NCI-H1048 (cell line): ENCODE results near the gene CDC7.
"Not testable (repeated sequence)": the region's sequence is repeated elsewhere in the genome, so short reads cannot be mapped to it uniquely, and the experiment has no call there.

Experiments used
- DNase-seq: peaks from one replicate; lab custom pipeline; 2025; lab: John Stamatoyannopoulos, UW

Gene CDC7

DNA sequence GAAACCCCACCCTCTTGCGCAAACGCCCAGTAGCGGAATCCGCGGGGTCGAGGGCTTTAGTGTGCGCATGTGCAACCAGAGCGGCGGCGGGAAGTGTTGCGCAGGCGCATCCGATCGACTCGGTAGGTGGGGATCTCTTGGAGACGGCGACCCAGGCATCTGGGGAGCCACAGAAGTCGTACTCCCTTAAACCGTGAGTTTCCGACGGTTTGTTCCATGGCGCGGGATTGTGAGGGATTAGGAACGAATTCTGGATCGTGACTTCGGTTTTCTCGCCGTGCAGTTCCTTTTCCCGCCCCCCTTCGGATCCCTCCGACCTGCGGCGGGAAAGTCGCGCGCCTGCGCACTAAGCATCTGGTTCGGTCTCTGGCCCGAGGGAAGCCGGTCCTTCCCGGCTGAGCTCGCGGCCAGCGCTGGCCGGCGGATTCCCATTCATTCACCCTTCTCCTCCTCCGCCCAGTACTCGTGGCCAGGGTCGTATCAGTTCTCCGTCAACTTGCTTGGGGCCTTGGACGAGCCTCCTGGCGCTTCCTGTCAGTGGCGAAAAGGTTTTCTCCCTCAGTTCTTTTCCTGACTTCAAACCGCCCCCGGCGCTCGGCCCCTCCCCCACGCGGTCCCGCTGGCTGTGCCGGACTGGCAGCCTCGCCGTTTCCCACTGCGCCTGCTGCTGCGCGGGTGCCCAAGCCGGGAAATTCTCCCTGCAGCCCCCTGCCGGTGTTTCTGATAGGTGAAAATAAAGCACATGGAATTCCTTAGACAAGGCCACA, at the start of gene CDC7:
TSS of gene CDC7 (plus strand) at position 96 of the 767 bp plus-strand sequence. CDS start 866 bp downstream, outside the sequence.
- peak; percentile 90 for DNase-seq

DNA sequence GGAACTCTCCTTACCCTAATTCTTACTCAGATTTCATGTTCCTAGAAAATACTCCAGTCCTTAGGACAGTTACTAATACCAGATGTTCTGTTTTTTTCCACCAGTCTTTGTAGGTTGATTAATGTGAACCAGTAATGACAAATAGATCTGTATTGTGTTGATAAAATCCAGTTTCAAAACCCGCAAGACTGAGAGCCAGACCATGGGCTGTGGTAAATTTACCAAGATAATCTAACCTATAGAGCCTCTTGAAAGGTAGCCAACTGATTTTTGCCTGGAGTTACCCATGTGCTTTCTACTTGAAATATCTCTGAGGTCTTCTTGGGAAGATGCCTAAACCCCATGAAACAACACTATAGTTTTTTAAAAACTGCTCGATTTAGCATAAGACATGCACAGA, 46.5 kb upstream of the CDC7 start:
- DNase-seq: no peak

DNA sequence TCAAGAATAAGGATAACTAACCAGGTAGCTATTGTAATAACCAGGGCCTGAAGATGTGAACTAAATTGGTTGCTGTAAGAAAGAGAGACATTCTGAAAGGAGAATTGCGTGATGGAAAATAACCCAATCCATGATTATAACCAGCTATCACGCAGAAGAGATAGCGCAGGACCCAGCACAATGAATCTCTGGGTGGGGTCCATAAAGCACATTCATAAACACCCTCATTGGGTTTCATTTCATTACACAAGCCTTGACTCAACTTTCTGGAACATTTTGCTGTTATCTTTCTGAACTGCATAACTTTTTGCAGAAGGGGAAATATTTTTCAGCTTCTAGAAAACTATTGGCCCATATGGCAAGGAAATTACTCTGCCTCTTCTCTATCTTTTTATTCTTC, 45.3 kb upstream of the CDC7 start:
- DNase-seq: no peak

DNA sequence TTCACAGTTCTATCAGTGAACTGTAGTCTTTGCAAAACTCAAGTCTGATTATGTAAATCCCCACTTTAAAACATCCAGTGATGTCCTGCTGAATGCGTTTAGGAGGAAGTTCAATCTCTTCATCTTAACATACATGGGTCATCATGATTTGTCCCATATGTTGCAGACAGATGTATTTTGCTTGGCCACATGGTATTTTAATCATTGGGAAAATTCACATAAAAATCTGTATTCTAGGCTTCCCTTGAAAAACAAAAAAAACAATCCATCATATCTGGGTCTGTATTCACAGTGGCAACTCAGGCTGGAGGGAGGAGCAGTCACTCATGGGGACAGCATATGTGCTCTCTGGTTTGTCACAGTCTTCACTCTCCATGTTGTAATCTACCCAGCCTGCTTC, 44.8 kb upstream of the CDC7 start:
- no peak for DNase-seq

DNA sequence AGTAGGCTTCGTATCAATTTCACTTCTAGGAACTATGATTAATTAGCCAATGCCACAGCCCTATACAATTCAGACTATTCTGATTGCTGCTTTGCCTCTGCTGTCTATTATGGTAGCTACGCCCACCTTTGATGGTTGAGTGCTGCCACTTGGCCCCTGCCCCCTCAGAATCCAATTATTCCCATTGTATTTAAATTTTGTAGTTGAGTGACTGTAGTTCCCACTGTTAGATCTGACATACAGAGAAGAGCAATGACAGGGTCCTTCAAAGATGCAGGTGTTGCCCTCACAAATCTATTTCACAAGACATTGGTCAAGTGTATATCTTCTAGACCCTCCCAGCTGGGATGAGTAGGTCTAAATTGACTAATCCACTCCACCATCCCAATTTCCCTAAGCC, 35.3 kb upstream of the CDC7 start:
- not testable (repeated sequence) for DNase-seq

DNA sequence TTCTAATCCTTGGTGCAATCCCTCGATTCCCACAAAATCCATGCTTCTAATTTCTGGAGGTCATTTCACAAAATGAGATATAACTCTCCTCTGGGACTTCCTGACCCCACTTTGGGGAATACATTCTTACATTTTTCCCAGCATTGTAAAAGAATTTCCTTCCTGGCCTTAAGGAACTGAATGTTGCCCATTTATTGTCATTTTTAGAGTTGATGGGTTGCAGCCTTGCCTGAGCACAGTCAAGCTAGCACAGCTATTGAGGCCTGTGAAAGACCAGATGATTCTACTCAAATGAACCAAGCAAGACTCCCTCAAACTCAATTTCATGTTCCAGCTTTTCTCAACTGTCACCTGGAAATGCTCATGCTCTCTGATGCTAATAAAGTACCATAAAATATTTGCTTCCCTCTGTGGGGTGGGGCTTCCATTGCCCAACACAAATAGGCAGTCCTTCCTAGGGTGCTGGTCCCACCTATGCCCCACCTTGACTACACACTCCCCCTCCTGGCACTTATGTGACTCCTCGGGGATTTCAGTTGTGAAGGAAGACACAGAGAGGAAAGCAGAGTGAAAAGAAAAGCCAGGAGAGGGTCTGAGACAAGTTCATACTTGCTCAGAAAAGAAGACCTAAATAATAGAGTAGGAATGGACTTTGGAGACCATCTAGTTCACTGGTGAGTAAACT, 24.0 kb upstream of the CDC7 start:
- DNase-seq: no peak

DNA sequence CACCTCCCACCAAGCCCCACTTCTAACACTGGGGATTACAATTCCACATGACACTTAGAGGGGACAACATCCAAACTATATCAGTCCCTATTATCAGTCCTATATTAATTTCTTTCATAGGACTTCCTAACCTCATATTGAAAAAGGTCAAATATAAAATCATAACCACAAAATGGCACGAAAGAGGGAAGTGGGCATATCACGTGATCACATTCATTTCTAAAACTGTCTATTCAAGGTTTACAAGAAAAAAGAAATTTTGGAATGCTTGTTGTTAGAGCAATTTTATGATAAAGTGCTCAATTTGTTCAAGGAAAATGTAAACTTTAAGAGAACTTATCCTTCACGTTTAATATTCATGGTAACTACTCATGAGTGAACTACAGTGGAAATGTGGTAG, 13.2 kb upstream of the CDC7 start:
- no peak for DNase-seq

DNA sequence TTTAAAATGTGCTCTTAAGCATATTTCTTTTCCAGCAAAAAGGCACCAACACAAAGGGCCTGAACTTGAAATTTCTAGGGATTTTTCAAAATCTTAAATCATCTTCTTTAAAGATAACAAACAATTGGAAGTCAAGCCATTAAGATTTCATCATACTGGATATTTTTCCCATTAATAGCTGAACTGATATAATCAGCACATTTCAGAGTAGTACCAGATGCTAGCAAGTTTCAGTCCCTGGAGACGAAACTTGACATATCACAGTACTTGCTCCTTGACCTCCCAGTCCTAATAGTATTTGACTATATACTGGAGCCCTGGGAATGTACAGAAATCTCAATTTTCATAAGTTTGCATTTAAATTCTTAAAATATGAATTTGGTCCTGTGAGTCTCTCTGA, 10.2 kb upstream of the CDC7 start:
- DNase-seq: no peak

DNA sequence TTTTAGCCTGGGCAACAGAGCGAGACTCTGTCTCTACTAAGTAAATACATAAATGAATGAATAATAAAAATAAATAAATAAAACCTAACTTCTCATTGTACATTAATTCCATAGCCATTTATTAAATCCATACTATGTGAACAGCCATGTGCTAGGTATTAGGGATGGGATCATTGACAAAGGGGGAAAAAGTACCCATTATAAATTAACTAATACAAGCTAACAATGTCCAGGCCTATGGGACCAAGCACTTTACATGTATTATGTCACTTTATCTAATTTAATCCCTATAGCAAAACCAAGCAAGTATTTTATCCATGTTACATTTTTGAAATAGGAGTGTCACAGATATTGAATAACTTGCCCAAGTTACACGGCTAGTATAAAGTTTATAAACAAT, 2.6 kb upstream of the CDC7 start:
- no peak for DNase-seq

DNA sequence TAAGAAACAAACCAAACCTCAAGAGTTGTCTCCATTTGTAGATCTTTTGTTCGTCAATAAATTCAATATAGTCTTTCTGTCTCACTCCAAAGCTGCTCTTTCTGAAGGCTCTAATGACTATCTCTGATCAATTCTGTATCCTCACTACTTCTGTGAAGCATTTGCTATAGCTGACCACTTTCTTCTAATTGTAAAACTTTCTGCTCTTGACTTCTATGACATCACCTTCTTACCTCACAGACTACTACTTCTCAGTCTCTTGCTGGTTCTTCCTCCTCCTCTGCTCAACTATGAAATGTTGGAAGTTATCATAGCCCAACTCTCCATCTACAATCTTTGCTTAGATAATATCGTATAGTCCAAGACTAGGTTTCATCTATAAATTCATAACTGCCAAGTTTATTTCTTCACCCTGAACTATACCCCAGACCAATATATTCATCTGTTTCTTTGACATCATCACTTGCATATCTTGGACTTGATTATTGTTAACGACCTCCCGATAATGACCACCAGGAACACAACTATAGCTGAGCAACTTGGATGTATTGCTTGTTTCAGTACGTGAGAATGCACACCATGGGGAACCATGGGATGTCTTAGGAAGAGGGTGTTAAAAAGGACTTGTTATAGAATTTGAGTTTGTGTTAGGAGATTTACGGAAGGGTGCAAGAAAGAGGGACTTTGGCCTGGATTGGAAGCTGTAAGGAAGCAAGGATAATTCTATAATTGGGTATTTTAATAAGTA, 2.0 kb upstream of the CDC7 start:
- no peak for DNase-seq

DNA sequence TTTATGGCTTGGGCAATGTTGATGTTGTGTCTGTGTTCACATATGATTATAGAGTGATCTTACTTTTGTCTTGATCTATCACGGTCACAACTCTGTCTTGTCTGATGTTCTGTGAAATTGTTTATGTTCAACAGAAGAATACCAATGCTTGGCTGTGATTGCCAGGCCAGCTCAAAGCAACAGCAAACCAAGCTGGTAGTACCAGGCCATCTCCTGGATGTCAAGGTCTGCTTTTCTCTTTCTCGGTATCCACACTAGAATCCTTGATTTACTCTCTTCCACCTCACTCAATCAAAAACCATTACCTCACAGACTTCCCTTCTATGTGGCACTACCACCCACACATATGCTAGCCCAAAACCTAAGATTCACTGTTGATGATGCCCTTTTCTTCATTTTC, 1.3 kb upstream of the CDC7 start:
- DNase-seq: no peak

DNA sequence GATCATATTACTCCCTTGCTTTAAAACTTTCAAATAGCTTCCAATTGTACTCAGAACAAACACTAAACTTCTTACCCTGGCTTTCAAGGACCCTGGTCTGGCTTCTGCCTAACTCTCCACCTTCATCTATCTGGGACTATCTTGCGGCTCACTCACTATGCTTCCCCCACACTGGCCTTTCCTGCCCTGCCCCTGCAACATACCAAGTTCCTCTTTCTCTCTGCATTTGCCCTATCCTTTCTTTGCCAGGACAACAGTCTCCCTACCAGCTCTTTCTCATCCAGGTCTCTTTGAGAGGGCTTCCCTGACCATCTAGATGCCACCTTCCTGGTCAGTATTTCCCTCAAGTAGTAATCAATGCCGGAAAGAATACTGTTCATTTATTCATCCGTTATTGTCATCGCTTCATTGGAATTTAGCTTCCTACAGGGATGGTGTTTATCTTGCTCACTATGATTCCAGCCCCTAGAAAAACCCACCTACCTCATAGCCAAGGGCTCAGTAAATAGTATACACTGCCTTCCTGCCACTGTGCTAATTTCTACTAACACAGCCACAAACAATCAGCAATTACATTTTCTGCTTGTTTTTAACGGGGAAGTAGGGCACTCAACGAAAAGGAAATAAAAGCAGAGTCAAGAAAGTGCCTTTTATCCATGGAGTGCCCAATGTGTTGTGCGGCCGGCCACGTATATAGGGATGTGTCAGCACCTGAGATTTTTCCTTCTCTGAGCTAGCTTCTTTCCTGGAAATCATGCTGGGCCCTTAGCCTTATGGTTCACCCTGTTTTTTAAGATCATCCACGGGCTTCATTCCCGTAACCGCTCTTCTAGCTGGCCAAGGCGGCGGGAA, 521 bp upstream of the CDC7 start:
- no peak for DNase-seq

DNA sequence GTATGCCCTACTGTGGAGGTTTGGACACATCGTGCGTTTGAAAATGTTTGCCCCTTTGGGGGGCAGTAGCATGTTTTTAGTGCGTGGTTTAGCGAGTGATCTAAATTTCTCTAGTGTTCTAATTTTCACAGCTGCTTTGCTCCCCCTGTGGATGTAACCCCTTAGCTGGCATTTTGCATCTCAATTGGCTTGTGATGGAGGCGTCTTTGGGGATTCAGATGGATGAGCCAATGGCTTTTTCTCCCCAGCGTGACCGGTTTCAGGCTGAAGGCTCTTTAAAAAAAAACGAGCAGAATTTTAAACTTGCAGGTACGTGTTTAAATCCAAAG, 836 bp downstream of the CDC7 start:
- DNase-seq: no peak

DNA sequence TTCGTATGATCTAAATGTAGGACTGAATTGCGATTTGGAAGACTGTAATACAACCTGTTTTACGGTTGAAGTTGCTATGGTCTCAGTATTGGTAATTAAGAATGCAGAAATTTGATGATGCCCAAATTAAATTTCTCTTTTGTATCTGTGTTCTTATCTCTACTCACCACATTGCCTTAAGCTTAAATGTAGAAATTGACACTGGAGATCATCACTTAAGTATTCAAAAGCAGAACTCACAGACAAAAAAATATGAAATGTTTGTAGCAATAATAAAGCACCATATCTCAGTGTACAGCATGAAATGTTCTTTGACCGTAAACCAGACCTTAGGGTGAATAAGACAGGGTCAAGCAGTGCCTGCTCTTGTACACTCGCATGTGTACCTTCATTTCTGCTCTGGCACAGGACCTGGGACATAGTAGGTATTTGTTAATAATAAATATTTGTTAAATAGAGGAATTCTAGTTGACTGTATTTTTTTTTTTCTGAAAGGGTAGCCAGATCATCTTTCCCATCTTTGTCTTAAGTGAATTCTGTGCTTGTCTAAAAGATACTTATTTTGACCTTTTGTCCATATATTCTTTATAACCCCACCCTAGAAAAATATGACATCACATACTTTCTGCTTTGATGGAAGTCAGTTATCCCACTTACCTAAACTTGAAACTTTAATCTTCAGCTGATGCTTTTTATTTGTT, 1.5 kb downstream of the CDC7 start:
- DNase-seq: no peak

DNA sequence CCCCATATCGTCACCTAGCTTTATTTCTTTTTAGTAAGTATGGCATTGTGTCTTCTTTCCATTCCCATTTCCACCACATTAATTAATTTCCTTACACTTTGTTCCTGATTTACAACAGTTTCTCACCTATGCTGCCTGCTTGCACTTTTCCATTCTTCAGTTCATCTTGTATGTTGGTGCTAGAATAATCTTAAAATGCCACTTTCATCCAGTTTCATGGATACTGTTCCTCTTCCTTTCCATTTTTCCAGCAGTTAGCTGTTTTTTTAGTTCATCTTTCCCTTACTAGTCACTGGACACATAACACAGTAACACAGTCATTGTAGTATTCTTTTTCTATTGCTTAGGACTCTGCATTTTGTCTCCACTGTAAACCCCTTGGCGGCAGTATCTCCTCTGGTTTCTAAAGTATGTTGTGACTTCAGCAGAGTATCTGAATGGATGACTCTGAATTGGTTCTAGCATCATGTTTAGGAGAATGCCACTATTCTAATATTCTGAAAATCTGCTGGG, 2.1 kb downstream of the CDC7 start:
- no peak for DNase-seq

DNA sequence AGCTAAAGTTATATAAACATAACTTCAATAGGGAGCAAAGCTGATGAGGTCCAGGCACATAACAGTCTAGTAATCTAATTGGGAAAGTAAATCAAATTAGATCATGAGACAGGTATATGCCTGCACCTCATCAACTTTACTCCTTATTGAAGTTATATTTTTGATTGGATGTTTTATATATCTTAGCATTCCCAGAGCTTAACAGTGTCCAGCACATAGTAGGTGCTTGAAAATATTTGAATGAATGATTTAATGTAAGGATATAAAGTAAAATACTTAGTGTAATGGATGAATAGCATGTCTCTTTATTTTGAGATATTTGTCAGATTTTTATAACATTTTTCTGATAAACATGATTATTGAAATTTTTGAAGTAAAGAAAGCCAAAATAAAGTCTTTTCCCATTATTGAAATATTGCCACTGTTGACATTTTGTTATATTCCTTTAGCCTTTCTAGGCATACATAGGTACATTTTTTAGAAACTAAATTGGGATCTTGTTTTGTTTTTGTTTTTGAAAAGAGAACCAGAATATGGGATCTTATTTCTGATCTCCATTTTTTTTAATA, 2.8 kb downstream of the CDC7 start:
- DNase-seq: no peak

DNA sequence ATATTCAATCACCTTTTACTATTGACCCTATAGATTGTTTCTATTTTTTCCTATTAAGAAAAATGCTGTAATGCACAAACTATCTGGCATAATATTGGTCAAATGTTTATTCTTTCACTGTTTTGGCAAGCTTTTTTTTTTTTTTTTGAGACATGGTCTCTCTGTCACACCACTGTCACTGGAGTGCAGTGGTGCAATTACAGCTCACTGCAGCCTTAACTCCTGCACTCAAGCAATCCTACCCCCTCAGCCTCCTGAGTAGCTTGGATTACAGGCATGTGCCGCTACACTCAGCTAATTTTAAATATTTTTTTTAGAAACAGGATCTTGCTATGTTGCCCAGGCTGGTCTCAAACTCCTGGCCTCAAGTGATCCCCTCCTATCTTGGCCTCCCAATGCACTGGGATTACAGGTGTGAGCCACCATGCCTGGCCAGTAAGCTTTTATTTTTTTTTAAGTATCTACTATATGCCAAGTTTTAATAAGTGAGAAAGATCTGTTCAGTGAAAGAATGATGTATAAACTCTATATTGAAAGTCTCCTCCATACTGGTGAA, 3.4 kb downstream of the CDC7 start:
- DNase-seq: no peak

DNA sequence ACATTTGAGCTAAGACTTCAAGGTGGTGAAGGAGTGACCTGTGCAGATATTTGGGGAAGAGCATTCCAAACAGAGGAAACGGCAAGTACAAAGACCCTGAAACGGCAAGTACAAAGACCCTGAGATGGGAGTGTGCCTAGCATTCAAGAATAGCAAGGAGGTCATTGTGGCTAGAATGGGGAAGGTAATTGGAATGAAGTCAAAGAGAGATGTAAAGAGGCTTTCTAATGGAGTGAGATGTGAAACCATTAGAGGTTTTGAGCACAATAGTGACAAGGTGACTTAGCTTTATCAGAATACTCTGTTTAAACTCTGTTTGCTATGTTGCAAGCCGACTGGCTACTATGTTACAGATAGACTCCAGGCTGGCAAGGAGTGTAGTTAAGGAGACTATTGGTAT, 4.4 kb downstream of the CDC7 start:
- DNase-seq: no peak

DNA sequence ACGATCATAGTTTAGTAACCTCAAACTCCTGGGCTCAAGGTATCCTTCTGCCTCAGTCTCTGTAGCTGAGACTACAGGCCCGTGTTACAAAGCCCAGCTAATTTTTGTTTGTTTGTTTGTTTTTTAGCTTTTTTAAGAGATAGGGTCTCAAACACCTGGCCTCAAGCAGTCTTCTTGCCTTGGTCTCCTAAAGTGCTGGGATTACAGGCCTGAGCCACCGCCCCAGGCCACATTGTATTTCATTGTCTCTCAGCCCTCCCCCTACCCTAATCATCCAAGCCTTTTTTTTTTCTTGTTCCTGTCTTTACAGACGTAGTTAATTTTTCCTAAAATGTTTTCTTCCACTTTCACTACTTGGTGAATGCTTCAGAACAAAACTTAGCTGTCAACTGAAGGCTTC, 5.4 kb downstream of the CDC7 start:
- DNase-seq: no peak

DNA sequence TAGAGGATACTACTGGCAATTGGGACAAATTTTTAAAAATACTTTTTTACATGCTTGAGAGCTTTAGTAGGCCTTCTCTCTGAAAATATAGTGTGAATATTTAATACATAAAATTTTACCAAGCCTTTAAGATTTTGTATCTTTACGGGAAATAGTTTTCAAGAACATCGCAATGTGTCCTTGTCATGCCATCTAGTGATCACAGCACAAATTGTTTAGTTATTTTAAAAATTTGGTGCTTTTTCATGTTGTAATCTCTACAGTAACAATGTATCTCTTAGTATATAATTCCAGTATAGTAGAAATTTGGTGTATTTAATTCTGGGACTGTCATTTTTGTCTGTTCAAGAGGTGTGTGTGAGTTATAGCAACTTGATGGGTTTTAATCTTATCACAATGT, 6.7 kb downstream of the CDC7 start:
- DNase-seq: no peak

DNA sequence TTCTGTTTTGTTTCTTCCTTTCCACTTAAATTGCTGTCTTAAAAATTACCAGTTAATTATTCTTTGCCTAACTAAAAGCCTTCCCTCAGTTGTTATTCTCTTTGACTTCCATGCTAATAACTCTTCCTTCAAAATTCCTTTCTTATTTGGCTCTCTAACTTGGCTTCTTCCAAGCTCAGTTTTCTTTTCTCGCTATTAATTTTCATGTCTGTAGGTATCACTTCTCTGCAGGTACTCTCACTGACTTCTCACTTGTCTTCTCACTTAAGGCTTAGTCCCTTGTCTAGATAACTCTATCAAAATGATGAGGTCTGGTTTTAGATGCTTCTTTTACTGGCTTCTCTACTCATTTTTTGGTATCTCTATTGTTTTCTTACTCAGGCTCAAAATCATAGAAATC, 10.1 kb downstream of the CDC7 start:
- DNase-seq: no peak
